ENCODE measurements around the gene MPIG6B.

DNA sequence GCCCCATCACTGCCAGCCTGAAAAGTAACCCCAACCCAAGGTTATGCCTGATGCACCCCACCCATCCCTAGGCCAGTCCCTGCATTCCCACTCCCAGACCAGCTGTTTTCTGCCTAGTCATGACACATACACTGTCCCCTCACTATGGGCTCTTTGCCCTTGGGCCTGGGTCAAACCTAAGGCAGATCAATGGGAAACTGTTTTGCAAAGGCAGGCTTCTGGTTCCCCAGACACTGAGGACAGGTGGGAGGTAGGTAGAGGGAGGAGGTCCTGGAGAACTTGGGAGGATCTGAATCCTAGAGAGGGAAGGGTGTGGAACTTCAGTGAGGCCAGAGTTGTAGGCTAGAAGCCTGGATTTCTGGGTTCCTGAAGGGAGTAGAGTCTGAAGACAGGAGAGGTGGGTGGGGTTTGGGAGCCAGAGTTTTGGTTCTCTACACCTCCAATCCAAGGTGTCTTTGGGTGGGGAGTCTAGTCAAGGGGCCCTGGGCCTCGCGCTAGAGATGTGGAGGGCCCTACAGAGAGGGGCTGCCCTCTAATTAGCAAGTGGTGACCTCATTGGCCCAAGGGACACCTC, 11.2 kb downstream of the MPIG6B start:
- TF ChIP-seq, protein P1, sequence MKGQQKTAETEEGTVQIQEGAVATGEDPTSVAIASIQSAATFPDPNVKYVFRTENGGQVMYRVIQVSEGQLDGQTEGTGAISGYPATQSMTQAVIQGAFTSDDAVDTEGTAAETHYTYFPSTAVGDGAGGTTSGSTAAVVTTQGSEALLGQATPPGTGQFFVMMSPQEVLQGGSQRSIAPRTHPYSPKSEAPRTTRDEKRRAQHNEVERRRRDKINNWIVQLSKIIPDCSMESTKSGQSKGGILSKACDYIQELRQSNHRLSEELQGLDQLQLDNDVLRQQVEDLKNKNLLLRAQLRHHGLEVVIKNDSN (IDR thresholded peaks at IDR 0.05), result no peak
- no peak for TF ChIP-seq YY1 (IDR thresholded peaks at IDR 0.05; ENCODE audit: low read depth)
- TF ChIP-seq TEAD4 (IDR thresholded peaks at IDR 0.05), result no peak
- TF ChIP-seq FOXM1 (IDR thresholded peaks at IDR 0.05; ENCODE audit: borderline replicate concordance, low read depth), result no peak
- TF ChIP-seq EGR1 (IDR thresholded peaks at IDR 0.05), result no peak
